T-helper 9 cell (primary cell): Measurements from ENCODE around the gene STAT6.

ENCODE experiments used
- DNase-seq: peaks from one replicate; pipeline ENCODE4 v3.0.0-alpha.2; 2020

Gene STAT6

GRCh38 chr12:57046947-57047890 is 63.9 kb downstream of the STAT6 start:
- DNase-seq, result no peak

GRCh38 chr12:57046086-57046791 is 64.9 kb downstream of the STAT6 start:
- no peak for DNase-seq
